HEK293T (cell line): ENCODE results near the gene ADISSP.
A peak's percentile ranks its signal among the peaks of the same experiment; 100 is the strongest.

ENCODE experiments used
- CTCF ChIA-PET: fragments of 350-600 bp; formaldehyde crosslinking; extraction: SDS; loops from one replicate; lab custom pipeline; 2021; ENCODE audit warnings: antibody characterized with exemption, inconsistent platforms; lab: Yijun Ruan, JAX
- POLR2A ChIA-PET: fragments of 350-600 bp; formaldehyde crosslinking; extraction: SDS; loops from one replicate; lab custom pipeline; 2020; ENCODE audit warnings: antibody characterized with exemption, inconsistent platforms; lab: Yijun Ruan, JAX
- DNase-seq: peaks from one replicate; pipeline ENCODE4 v3.0.0; 2012; ENCODE audit warnings: mixed read lengths; ENCODE audit errors: extremely low spot score
- ARNT ChIP-seq: fragments of 450-650 bp; IDR thresholded peaks from 2 replicates; pipeline ENCODE4 v1.6.1; 2017; ENCODE audit warnings: mild to moderate bottlenecking
- BHLHE40 ChIP-seq: fragments of 450-650 bp; IDR thresholded peaks from 2 replicates; pipeline ENCODE4 v1.6.1; 2016; ENCODE audit warnings: mild to moderate bottlenecking, moderate library complexity, borderline replicate concordance
- ELF4 ChIP-seq: fragments of 450-650 bp; IDR thresholded peaks from 2 replicates; pipeline ENCODE4 v1.6.1; 2017; ENCODE audit warnings: antibody characterized with exemption
- FOXA1 ChIP-seq: fragments of 450-650 bp; IDR thresholded peaks from 2 replicates; pipeline ENCODE4 v1.6.1; 2016; ENCODE audit warnings: mild to moderate bottlenecking
- FOXK2 ChIP-seq: fragments of 450-650 bp; IDR thresholded peaks from 2 replicates; pipeline ENCODE4 v1.6.1; 2016; ENCODE audit warnings: mild to moderate bottlenecking
- FOXM1 ChIP-seq: fragments of 450-650 bp; IDR thresholded peaks from 2 replicates; pipeline ENCODE4 v1.6.1; 2017; ENCODE audit warnings: mild to moderate bottlenecking, borderline replicate concordance
- HDGF ChIP-seq: fragments of 450-650 bp; IDR thresholded peaks from 2 replicates; pipeline ENCODE4 v1.6.1; 2017; ENCODE audit warnings: antibody characterized with exemption, borderline replicate concordance
- L3MBTL2 ChIP-seq: fragments of 450-650 bp; conservative IDR thresholded peaks from 2 replicates; pipeline ENCODE4 v1.6.1; 2016; ENCODE audit warnings: mild to moderate bottlenecking
- LEF1 ChIP-seq: fragments of 450-650 bp; IDR thresholded peaks from 2 replicates; pipeline ENCODE4 v1.6.1; 2017; ENCODE audit warnings: mild to moderate bottlenecking, borderline replicate concordance
- NFRKB ChIP-seq: fragments of 450-650 bp; IDR thresholded peaks from 2 replicates; pipeline ENCODE4 v1.6.1; 2016; ENCODE audit warnings: mild to moderate bottlenecking, moderate library complexity
- PKNOX1 ChIP-seq: fragments of 450-650 bp; IDR thresholded peaks from 2 replicates; pipeline ENCODE4 v1.6.1; 2016
- SP1 ChIP-seq: fragments of 450-650 bp; IDR thresholded peaks from 2 replicates; pipeline ENCODE4 v1.6.1; 2017
- SUZ12 ChIP-seq: fragments of 450-650 bp; IDR thresholded peaks from 2 replicates; pipeline ENCODE4 v1.6.1; 2016; ENCODE audit warnings: mild to moderate bottlenecking
- TARDBP ChIP-seq: fragments of 450-650 bp; IDR thresholded peaks from 2 replicates; pipeline ENCODE4 v1.6.1; 2016
- ZNF384 ChIP-seq: fragments of 450-650 bp; IDR thresholded peaks from 2 replicates; pipeline ENCODE4 v1.6.1; 2016

The ADISSP gene

GRCh38 chr20:3719046-3719445, 48.5 kb downstream of the ADISSP start:
- ChIA-PET CTCF (no interaction called here), POLR2A (no interaction called here)
- no peak for DNase-seq
- no peak for TF ChIP-seq ARNT
- TF ChIP-seq PKNOX1 = no peak
- TF ChIP-seq FOXK2 = no peak
- no peak for TF ChIP-seq L3MBTL2
- TF ChIP-seq TARDBP = no peak
- no peak for TF ChIP-seq SUZ12
- no peak for TF ChIP-seq FOXA1

GRCh38 chr20:3716195-3716834, 51.2 kb downstream of the ADISSP start:
- CTCF ChIA-PET = interaction anchor here (0.5 to 1.9 kb wide), 12 partner anchors 9 to 641 kb away, joined by 3 to 10 read pairs (median 4); partner anchors contain the start of genes ADISSP and SPEF1
- peak; percentile 71 for DNase-seq
- TF ChIP-seq ARNT (no peak), L3MBTL2 (no peak), SUZ12 (no peak), FOXA1 (no peak), NFRKB (no peak), SP1 (no peak), PKNOX1 (no peak), TARDBP (no peak), LEF1 (no peak), HDGF (no peak), ELF4 (no peak), BHLHE40 (no peak), FOXM1 (no peak)
- POLR2A ChIA-PET = interaction anchor here (1.0 to 1.1 kb wide), 2 partner anchors 21 to 51 kb away, joined by 3 read pairs; partner anchors contain the start of gene ADISSP

GRCh38 chr20:3714092-3714491, 53.5 kb downstream of the ADISSP start:
- CTCF ChIA-PET = interaction anchor here (0.5 kb wide), 1 partner anchor 541 kb away, joined by 5 read pairs; no protein-coding TSS in a partner anchor
- TF ChIP-seq ELF4 = no peak
- no peak for TF ChIP-seq LEF1
- no peak for TF ChIP-seq NFRKB
- no peak for TF ChIP-seq FOXA1
- no peak for TF ChIP-seq L3MBTL2
- TF ChIP-seq PKNOX1 = no peak
- no peak for TF ChIP-seq FOXM1
- TF ChIP-seq ARNT = no peak
- POLR2A ChIA-PET = no interaction called here
- no peak for DNase-seq

GRCh38 chr20:3712279-3712873, 55.2 kb downstream of the ADISSP start, which contains the start of gene SIGLEC1:
SIGLEC1 (minus strand) TSS chr20:3712600; CDS start chr20:3707128, 5,472 bp downstream.
- ChIA-PET POLR2A (no interaction called here), CTCF (no interaction called here)
- TF ChIP-seq ELF4 = no peak
- TF ChIP-seq PKNOX1 = no peak
- TF ChIP-seq ZNF384 = no peak
- TF ChIP-seq TARDBP = no peak
- DNase-seq = no peak

GRCh38 chr20:3711484-3711941, 56.0 kb downstream of the ADISSP start:
- CTCF ChIA-PET = interaction anchor here (0.7 to 2.6 kb wide), 21 partner anchors 9 to 1859 kb away, joined by 3 to 28 read pairs (median 4); no protein-coding TSS in a partner anchor

More at GRCh38 chr20:3711484-3711941, 56.0 kb downstream of the ADISSP start:
- no peak for TF ChIP-seq ZNF384
- TF ChIP-seq BHLHE40 = no peak
- no peak for TF ChIP-seq L3MBTL2
- no peak for TF ChIP-seq SP1
- TF ChIP-seq ELF4 = no peak
- TF ChIP-seq FOXK2 = no peak
- TF ChIP-seq FOXM1 = no peak
- TF ChIP-seq LEF1 = no peak
- no peak for TF ChIP-seq FOXA1
- no peak for TF ChIP-seq SUZ12
- no peak for DNase-seq
- POLR2A ChIA-PET = interaction anchor here (0.8 to 1.4 kb wide), 4 partner anchors 16 to 56 kb away, joined by 4 to 6 read pairs (median 4); partner anchors contain the start of gene ADISSP
